NCI-H2029 (cell line): ENCODE measurements around the gene NECAP2.
"Not testable (repeated sequence)": the region's sequence is repeated elsewhere in the genome, so short reads cannot be mapped to it uniquely, and the experiment has no call there.

Source experiments
- DNase-seq: peaks from one replicate; lab custom pipeline; 2025; lab: John Stamatoyannopoulos, UW

NECAP2 gene

GRCh38 chr1:16461681-16462080, 21.2 kb downstream of the NECAP2 start:
- no peak for DNase-seq

GRCh38 chr1:16462773-16463330, 22.3 kb downstream of the NECAP2 start:
- no peak for DNase-seq

GRCh38 chr1:16464917-16465625, 24.5 kb downstream of the NECAP2 start:
- no peak for DNase-seq

- no peak for DNase-seq
Observed at GRCh38 chr1:16468558-16468957, 28.0 kb downstream of the NECAP2 start.

GRCh38 chr1:16474166-16474800, 33.8 kb downstream of the NECAP2 start:
- no peak for DNase-seq

GRCh38 chr1:16474891-16475290, 34.4 kb downstream of the NECAP2 start:
- not testable (repeated sequence) for DNase-seq

GRCh38 chr1:16475771-16476770, 35.5 kb downstream of the NECAP2 start:
- DNase-seq: not testable (repeated sequence)

GRCh38 chr1:16478091-16478490, 37.6 kb downstream of the NECAP2 start:
- no peak for DNase-seq

GRCh38 chr1:16483146-16483545, 42.6 kb downstream of the NECAP2 start:
- not testable (repeated sequence) for DNase-seq

- DNase-seq: not testable (repeated sequence)
Observed at GRCh38 chr1:16483639-16484500, 43.3 kb downstream of the NECAP2 start.

GRCh38 chr1:16484501-16484835, 43.9 kb downstream of the NECAP2 start:
- no peak for DNase-seq

- no peak for DNase-seq
Observed at GRCh38 chr1:16484931-16485330, 44.4 kb downstream of the NECAP2 start.

GRCh38 chr1:16486316-16486715, 45.8 kb downstream of the NECAP2 start:
- DNase-seq: not testable (repeated sequence)

- not testable (repeated sequence) for DNase-seq
Observed at GRCh38 chr1:16487011-16487410, 46.5 kb downstream of the NECAP2 start.

GRCh38 chr1:16489195-16489880, 48.8 kb downstream of the NECAP2 start:
- DNase-seq: not testable (repeated sequence)

GRCh38 chr1:16491056-16491675, 50.6 kb downstream of the NECAP2 start:
- no peak for DNase-seq

GRCh38 chr1:16492937-16493336, 52.4 kb downstream of the NECAP2 start:
- not testable (repeated sequence) for DNase-seq

GRCh38 chr1:16493731-16494130, 53.2 kb downstream of the NECAP2 start:
- not testable (repeated sequence) for DNase-seq

GRCh38 chr1:16497474-16497904, 57.0 kb downstream of the NECAP2 start:
- DNase-seq: not testable (repeated sequence)

- not testable (repeated sequence) for DNase-seq
Observed at GRCh38 chr1:16498047-16498446, 57.5 kb downstream of the NECAP2 start.
